Liver (tissue), 9 donors: ENCODE data around the gene BPIFB4. TPM values are rescaled to one million over a fixed set of nuclear protein-coding genes. Genes with fewer than 3 reads are reported as not detected.

Experiments
- DNase-seq: peaks from one replicate; pipeline ENCODE4 v3.0.0-alpha.2; 2017; ENCODE audit warnings: low spot score
- H3K27ac ChIP-seq, 2 donors: one replicate each; pipeline ENCODE4 v1.7.0; 2013; ENCODE audit warnings: inconsistent platforms in 2 of 2, low read length in 2 of 2, control low read depth in 1 of 2, low read depth in 1 of 2, mild to moderate bottlenecking in 1 of 2
- H3K27me3 ChIP-seq, 4 donors: one replicate each; pipeline versions ENCODE4 v1.6.1 to v1.7.0; 2013; ENCODE audit warnings: low read length in 3 of 4, inconsistent platforms in 1 of 4, mild to moderate bottlenecking in 1 of 4, moderate library complexity in 1 of 4; ENCODE audit not compliant: control insufficient read depth in 4 of 4, insufficient read depth in 4 of 4
- H3K36me3 ChIP-seq, 4 donors: one replicate each; pipeline versions ENCODE4 v1.6.1 to v1.7.0; 2013; ENCODE audit warnings: low read length in 3 of 4, mild to moderate bottlenecking in 3 of 4, low read depth in 1 of 4, moderate library complexity in 1 of 4; ENCODE audit not compliant: control insufficient read depth in 4 of 4, insufficient read depth in 3 of 4
- H3K4me1 ChIP-seq, 4 donors: one replicate each; pipeline versions ENCODE4 v1.6.1 to v1.7.0; 2013; ENCODE audit warnings: low read length in 3 of 4, mild to moderate bottlenecking in 3 of 4, moderate library complexity in 1 of 4; ENCODE audit not compliant: control insufficient read depth in 4 of 4, insufficient read depth in 4 of 4
- H3K4me3 ChIP-seq, 3 donors: one replicate each; pipeline versions ENCODE4 v1.6.1 to v1.7.0; 2013; ENCODE audit warnings: low read length in 3 of 3, control low read depth in 1 of 3, low read depth in 1 of 3, mild to moderate bottlenecking in 1 of 3
- H3K9ac ChIP-seq, 2 donors: one replicate each; pipeline ENCODE4 v1.7.0; 2013; ENCODE audit warnings: low read length in 2 of 2, mild to moderate bottlenecking in 2 of 2, moderate library complexity in 2 of 2, control low read depth in 1 of 2, low read depth in 1 of 2
- H3K9me3 ChIP-seq, 4 donors: one replicate each; pipeline versions ENCODE4 v1.6.1 to v1.7.0; 2013; ENCODE audit warnings: low read length in 3 of 4; ENCODE audit not compliant: control insufficient read depth in 4 of 4
- ATF3 ChIP-seq: IDR thresholded peaks from 2 replicates; pipeline ENCODE4 v1.6.1; 2016; ENCODE audit warnings: antibody characterized with exemption
- CTCF ChIP-seq: fragments of 150-350 bp; IDR thresholded peaks from 2 replicates; pipeline ENCODE4 v1.5.1; 2017; ENCODE audit warnings: improper control_type of control experiment, low read depth, low read length; ENCODE audit not compliant: missing input control
- FOXA1 ChIP-seq: IDR thresholded peaks from 2 replicates; pipeline ENCODE4 v1.6.1; 2016; ENCODE audit warnings: antibody characterized with exemption
- FOXA2 ChIP-seq: IDR thresholded peaks from 2 replicates; pipeline ENCODE4 v1.6.1; 2016; ENCODE audit warnings: antibody characterized with exemption
- GABPA ChIP-seq, 2 donors: IDR thresholded peaks in 1 of 2; conservative IDR thresholded peaks in 1 of 2; 2 replicates each; pipeline ENCODE4 v1.6.1; 2016; ENCODE audit warnings: antibody characterized with exemption in 2 of 2, mild to moderate bottlenecking in 1 of 2, moderate library complexity in 1 of 2
- HNF4A ChIP-seq, 2 donors: conservative IDR thresholded peaks; 2 replicates each; pipeline ENCODE4 v1.6.1; 2016; ENCODE audit warnings: antibody characterized with exemption in 2 of 2, mild to moderate bottlenecking in 2 of 2
- HNF4G ChIP-seq: IDR thresholded peaks from 2 replicates; pipeline ENCODE4 v1.6.1; 2016; ENCODE audit warnings: antibody characterized with exemption
- MAX ChIP-seq: IDR thresholded peaks from 2 replicates; pipeline ENCODE4 v1.6.1; 2016; ENCODE audit warnings: antibody characterized with exemption
- NR2F2 ChIP-seq: IDR thresholded peaks from 2 replicates; pipeline ENCODE4 v1.6.1; 2016; ENCODE audit warnings: antibody characterized with exemption
- RAD21 ChIP-seq, 2 donors: IDR thresholded peaks; 2 replicates each; pipeline ENCODE4 v1.6.1; 2016; ENCODE audit warnings: antibody characterized with exemption in 2 of 2, mild to moderate bottlenecking in 2 of 2
- RXRA ChIP-seq, 2 donors: IDR thresholded peaks; 2 replicates each; pipeline ENCODE4 v1.6.1; 2017 to 2018; ENCODE audit warnings: antibody characterized with exemption in 2 of 2, mild to moderate bottlenecking in 1 of 2
- SP1 ChIP-seq: IDR thresholded peaks from 2 replicates; pipeline ENCODE4 v1.6.1; 2018; ENCODE audit warnings: antibody characterized with exemption, mild to moderate bottlenecking
- TAF1 ChIP-seq: conservative IDR thresholded peaks from 2 replicates; pipeline ENCODE4 v1.6.1; 2016; ENCODE audit warnings: antibody characterized with exemption, mild to moderate bottlenecking
- YY1 ChIP-seq: IDR thresholded peaks from 2 replicates; pipeline ENCODE4 v1.6.1; 2016; ENCODE audit warnings: antibody characterized with exemption, mild to moderate bottlenecking
- ZBTB33 ChIP-seq: IDR thresholded peaks from 2 replicates; pipeline ENCODE4 v1.6.1; 2016; ENCODE audit warnings: antibody characterized with exemption
- WGBS: extraction: QIAGEN DNeasy Blood & Tissue Kit; methylation state at CpG from one replicate; pipeline ENCODE4 v1.1.7; 2013; 5-methylcytosine and 5-hydroxymethylcytosine counted together
- polyA plus RNA-seq, 2 donors: library from polyadenylated mRNA; stranded (reverse) in 1 of 2; unstranded in 1 of 2; fragments of 200-250 nt in 1 of 2; fragments of >200 nt in 1 of 2; fragmentation: Nextera tagmentation in 1 of 2; extraction: Ambion mirVana in 1 of 2; gene quantifications; one replicate each; pipeline versions ENCODE4 v1.2.1 to v1.2.3, GENCODE V29; 2013 to 2015
- total RNA-seq, 2 donors: library from RNA; depleted of rRNA; stranded (reverse); fragments of >200 nt; gene quantifications; one replicate each; pipeline ENCODE4 v1.2.3, GENCODE V29; 2014
- donor health status: healthy.
- donor health status: healthy.
- donor health status: healthy.
- donor health status: healthy.
- donor health status: healthy.

The BPIFB4 gene
- total and polyA plus RNA-seq, 4 donors = 0.16 TPM; not detected in 3

- Histone ChIP-seq H3K4me3 (no peak overlapping the region), H3K9ac (no peak overlapping the region), H3K4me1 (no peaks in the 10 kb centered on the region), H3K36me3 (no peaks in the 10 kb centered on the region), H3K9me3 (no peaks in the 10 kb centered on the region), H3K27ac (no peak overlapping the region), H3K27me3 (no peaks in the 10 kb centered on the region)
- no peak for DNase-seq
- TF ChIP-seq GABPA (IDR thresholded peaks at IDR 0.05 in 1 of 2, conservative IDR thresholded peaks at IDR 0.05 in 1 of 2) = no peak
- no peak for TF ChIP-seq ZBTB33
- no peak for TF ChIP-seq SP1
- no peak for TF ChIP-seq CTCF
- TF ChIP-seq YY1 = no peak
- no peak for TF ChIP-seq FOXA2
- TF ChIP-seq TAF1 = no peak
- TF ChIP-seq NR2F2 = no peak
- TF ChIP-seq HNF4G = no peak
- 65% methylated on average over 5 of the region's 5 CpGs for WGBS
Observed at GRCh38 chr20:33037456-33037855, 42.0 kb upstream of the BPIFB4 start.

GRCh38 chr20:33038243-33038642, 41.2 kb upstream of the BPIFB4 start:
- Histone ChIP-seq H3K27me3 (no peaks in the 10 kb centered on the region), H3K36me3 (no peaks in the 10 kb centered on the region), H3K4me1 (no peaks in the 10 kb centered on the region), H3K9me3 (no peaks in the 10 kb centered on the region), H3K9ac (no peak overlapping the region), H3K4me3 (no peak overlapping the region), H3K27ac (no peak overlapping the region)
- TF ChIP-seq FOXA1 (no peak), TAF1 (no peak), RAD21 (IDR thresholded peaks at IDR 0.05) (no peak), CTCF (no peak), MAX (no peak)
- no peak for DNase-seq
- 85% methylated on average over 4 of the region's 4 CpGs for WGBS

- Histone ChIP-seq H3K9me3 (peaks cover 0 to 3% (median 0%) of the 10 kb centered on the region in 4 donors), H3K27me3 (no peaks in the 10 kb centered on the region), H3K4me1 (no peaks in the 10 kb centered on the region), H3K36me3 (no peaks in the 10 kb centered on the region), H3K27ac (no peak overlapping the region), H3K9ac (no peak overlapping the region), H3K4me3 (no peak overlapping the region)
- WGBS = 87% methylated on average over 3 of the region's 3 CpGs
- no peak for DNase-seq
- no peak for TF ChIP-seq NR2F2
- TF ChIP-seq ZBTB33 = no peak
- TF ChIP-seq RXRA (IDR thresholded peaks at IDR 0.05) = no peak
- no peak for TF ChIP-seq FOXA1
- no peak for TF ChIP-seq YY1
- no peak for TF ChIP-seq HNF4G
- TF ChIP-seq CTCF = no peak
- no peak for TF ChIP-seq GABPA (IDR thresholded peaks at IDR 0.05 in 1 of 2, conservative IDR thresholded peaks at IDR 0.05 in 1 of 2)
- no peak for TF ChIP-seq ATF3
- TF ChIP-seq HNF4A (conservative IDR thresholded peaks at IDR 0.05) = no peak
- TF ChIP-seq RAD21 (IDR thresholded peaks at IDR 0.05) = no peak
- TF ChIP-seq TAF1 = no peak
Observed at GRCh38 chr20:33042430-33042829, 37.0 kb upstream of the BPIFB4 start.
